A549 (cell line): ENCODE measurements around the gene TBCCD1.

Experiments
- CTCF ChIP-seq: fragments of >200 bp; sonication (Bioruptor Twin); formaldehyde crosslinking; IDR thresholded peaks from 3 replicates; pipeline ENCODE4 v1.5.1; 2016
- EP300 ChIP-seq, 2 experiments: fragments of >200 bp; sonication (Bioruptor Twin); formaldehyde crosslinking; IDR thresholded peaks; 2 replicates in 1 of 2; 3 replicates in 1 of 2; pipeline ENCODE4 v1.6.1; 2016 to 2017
- HMGXB4 ChIP-seq: fragments of 250-450 bp; sonication (Bioruptor Pico); IDR thresholded peaks from 2 replicates; pipeline ENCODE4 v1.5.0; 2021; ENCODE audit warnings: mild to moderate bottlenecking, moderate library complexity, borderline replicate concordance
- RAD21 ChIP-seq, 2 experiments: fragments of >200 bp in 1 of 2; sonication (Bioruptor Twin) in 1 of 2; formaldehyde crosslinking in 1 of 2; IDR thresholded peaks in 1 of 2; conservative IDR thresholded peaks in 1 of 2; 2 replicates in 1 of 2; 3 replicates in 1 of 2; pipeline ENCODE4 v1.6.1; 2012 to 2018; ENCODE audit warnings: inconsistent platforms in 1 of 2

- TF ChIP-seq RAD21 (conservative IDR thresholded peaks at IDR 0.05 in 1 of 2, IDR thresholded peaks at IDR 0.05 in 1 of 2) = no peak
- no peak for TF ChIP-seq CTCF
- TF ChIP-seq EP300 (IDR thresholded peaks at IDR 0.05) = no peak
- no peak for TF ChIP-seq HMGXB4 (CRISPR knock-in tag)
Measured at GRCh38 chr3:186582541-186582940, 15.4 kb upstream of the TBCCD1 start.
